Parathyroid adenoma (tissue), 2 donors: ENCODE results near the gene CAMK1D.
"Not testable (repeated sequence)": the region's sequence is repeated elsewhere in the genome, so short reads cannot be mapped to it uniquely, and the experiment has no call there.

ENCODE experiments used
- H2AFZ ChIP-seq: fragments of 300-600 bp; sonication (generic); one replicate; pipeline ENCODE4 v1.7.0; 2017; ENCODE audit warnings: antibody characterized with exemption, mild to moderate bottlenecking
- H3K27ac ChIP-seq: fragments of 300-600 bp; sonication (generic); one replicate; pipeline ENCODE4 v1.7.0; 2017
- H3K27me3 ChIP-seq: fragments of 300-600 bp; sonication (generic); one replicate; pipeline ENCODE4 v1.7.0; 2017; ENCODE audit warnings: low read length; ENCODE audit not compliant: control insufficient read depth, insufficient read depth
- H3K36me3 ChIP-seq: fragments of 300-600 bp; sonication (generic); one replicate; pipeline ENCODE4 v1.7.0; 2017; ENCODE audit warnings: low read length; ENCODE audit not compliant: control insufficient read depth, insufficient read depth
- H3K4me1 ChIP-seq: fragments of 300-600 bp; sonication (generic); one replicate; pipeline ENCODE4 v1.7.0; 2017; ENCODE audit warnings: control low read depth
- H3K4me2 ChIP-seq: fragments of 300-600 bp; sonication (generic); one replicate; pipeline ENCODE4 v1.7.0; 2017; ENCODE audit warnings: low read length
- H3K4me3 ChIP-seq: fragments of 300-600 bp; sonication (generic); one replicate; pipeline ENCODE4 v1.7.0; 2017; ENCODE audit warnings: low read depth, low read length
- H3K79me2 ChIP-seq: fragments of 300-600 bp; sonication (generic); one replicate; pipeline ENCODE4 v1.7.0; 2017; ENCODE audit warnings: control low read depth
- H3K9ac ChIP-seq: fragments of 300-600 bp; sonication (generic); one replicate; pipeline ENCODE4 v1.7.0; 2017; ENCODE audit warnings: mild to moderate bottlenecking
- H3K9me3 ChIP-seq: fragments of 300-600 bp; sonication (generic); one replicate; pipeline ENCODE4 v1.7.0; 2017; ENCODE audit warnings: low read length; ENCODE audit not compliant: control insufficient read depth
- TF ChIP-seq, protein P1 (sequence below): fragments of 300-600 bp; sonication (generic); IDR thresholded peaks from one replicate; pipeline ENCODE4 v1.7.0; 2017; ENCODE audit warnings: antibody characterized with exemption, mild to moderate bottlenecking
- donor health status: primary hyperparathyroidism.

CAMK1D gene

DNA sequence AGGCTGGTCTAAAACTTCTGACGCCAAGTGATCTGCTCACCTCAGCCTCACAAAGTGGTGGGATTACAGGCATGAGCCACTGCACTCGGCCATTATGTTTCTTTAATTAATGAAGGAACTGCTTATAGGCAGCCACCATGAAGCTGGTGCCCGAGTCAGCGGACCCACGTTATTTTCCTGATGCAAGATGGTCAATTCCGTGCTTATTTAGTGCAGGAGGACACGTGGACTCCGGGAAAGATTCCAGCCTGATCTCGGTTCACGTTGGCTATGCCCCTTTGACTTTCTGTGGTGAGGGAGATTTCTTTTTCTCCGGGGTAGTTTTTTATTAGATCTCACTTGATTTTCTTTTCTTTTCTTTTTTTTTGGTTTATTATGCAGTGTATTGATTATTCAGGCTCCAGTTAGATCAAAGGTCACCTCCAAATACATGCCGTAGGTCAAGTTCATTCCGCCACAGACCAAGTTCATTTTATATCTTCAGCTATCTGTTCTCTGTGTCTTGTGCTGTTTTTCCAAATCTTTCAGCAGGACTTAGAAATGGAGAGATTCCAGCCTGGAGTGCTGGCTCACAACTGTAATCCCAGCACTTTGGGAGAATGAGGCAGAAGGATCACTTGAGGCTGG is 8.3 kb downstream of the CAMK1D start:
- Histone ChIP-seq H3K4me3 (no peak overlapping the region), H3K36me3 (no peaks in the 10 kb centered on the region), H3K9me3 (no peaks in the 10 kb centered on the region), H2AFZ (no peak overlapping the region), H3K79me2 (no peaks in the 10 kb centered on the region), H3K27me3 (no peaks in the 10 kb centered on the region), H3K4me1 (no peaks in the 10 kb centered on the region), H3K27ac (no peak overlapping the region), H3K4me2 (no peak overlapping the region), H3K9ac (no peak overlapping the region)
- TF ChIP-seq, protein P1, sequence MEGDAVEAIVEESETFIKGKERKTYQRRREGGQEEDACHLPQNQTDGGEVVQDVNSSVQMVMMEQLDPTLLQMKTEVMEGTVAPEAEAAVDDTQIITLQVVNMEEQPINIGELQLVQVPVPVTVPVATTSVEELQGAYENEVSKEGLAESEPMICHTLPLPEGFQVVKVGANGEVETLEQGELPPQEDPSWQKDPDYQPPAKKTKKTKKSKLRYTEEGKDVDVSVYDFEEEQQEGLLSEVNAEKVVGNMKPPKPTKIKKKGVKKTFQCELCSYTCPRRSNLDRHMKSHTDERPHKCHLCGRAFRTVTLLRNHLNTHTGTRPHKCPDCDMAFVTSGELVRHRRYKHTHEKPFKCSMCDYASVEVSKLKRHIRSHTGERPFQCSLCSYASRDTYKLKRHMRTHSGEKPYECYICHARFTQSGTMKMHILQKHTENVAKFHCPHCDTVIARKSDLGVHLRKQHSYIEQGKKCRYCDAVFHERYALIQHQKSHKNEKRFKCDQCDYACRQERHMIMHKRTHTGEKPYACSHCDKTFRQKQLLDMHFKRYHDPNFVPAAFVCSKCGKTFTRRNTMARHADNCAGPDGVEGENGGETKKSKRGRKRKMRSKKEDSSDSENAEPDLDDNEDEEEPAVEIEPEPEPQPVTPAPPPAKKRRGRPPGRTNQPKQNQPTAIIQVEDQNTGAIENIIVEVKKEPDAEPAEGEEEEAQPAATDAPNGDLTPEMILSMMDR: no peak

DNA sequence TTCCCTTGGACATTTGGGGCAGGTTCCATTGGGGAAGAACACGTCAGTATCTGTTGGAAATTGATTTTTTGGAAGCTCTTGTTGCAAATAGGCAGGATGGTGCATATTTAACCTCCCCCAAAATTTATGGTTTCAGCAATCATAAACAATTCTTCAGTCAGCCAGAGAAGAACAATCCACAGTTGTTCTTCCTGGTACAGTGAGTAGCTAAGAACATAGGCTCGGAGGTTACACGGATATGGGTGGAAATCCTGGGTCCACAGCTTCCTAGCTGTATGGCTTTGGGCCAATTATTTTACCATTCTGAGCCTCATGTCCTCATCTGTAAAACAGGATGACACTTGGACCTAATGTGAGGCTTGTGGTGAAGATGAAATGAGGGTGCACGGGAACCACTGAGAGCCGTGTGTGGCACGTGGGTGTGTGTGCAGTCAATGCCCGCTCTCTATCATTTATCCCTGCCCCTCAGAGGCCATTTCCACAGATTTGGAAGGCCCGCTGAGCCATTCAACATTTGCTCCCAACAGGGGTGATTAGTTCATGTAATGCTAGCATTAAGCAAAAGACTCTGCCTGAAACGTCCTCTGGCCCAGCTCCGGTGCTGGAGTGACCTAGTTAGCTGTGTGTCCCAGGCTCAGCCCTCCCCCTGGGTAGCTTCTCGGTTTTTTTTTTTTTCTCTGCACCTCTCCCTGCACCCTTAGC is 9.7 kb downstream of the CAMK1D start:
- Histone ChIP-seq H3K27ac (no peak overlapping the region), H3K4me2 (no peak overlapping the region)

DNA sequence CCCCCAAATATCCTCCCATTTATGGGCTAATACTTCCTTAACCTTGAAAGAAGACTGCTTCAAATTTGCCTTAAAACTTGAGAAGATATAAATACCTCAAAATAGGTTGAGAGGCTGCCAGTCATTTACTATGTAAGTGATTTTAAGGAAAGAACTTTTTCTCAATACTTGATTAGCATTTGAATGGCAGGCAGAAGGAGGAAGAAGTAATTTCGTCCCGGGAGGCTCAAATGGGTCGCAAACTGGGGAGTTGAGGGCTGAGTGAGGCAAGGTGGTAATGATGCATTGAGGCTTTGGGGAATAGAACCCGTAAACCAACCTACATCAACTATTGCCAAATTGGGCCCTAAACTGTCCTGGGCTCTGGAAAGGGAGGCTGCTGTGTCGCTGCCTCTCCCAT is 11.1 kb downstream of the CAMK1D start:
- Histone ChIP-seq H3K36me3 (no peaks in the 10 kb centered on the region), H3K4me1 (no peaks in the 10 kb centered on the region), H2AFZ (no peak overlapping the region), H3K9ac (no peak overlapping the region), H3K4me2 (no peak overlapping the region), H3K27me3 (no peaks in the 10 kb centered on the region), H3K9me3 (no peaks in the 10 kb centered on the region), H3K4me3 (no peak overlapping the region), H3K79me2 (no peaks in the 10 kb centered on the region), H3K27ac (no peak overlapping the region)
- TF ChIP-seq, protein P1: no peak

More for the DNA sequence above, 9.7 kb downstream of the CAMK1D start:
- Histone ChIP-seq H3K4me3 (no peak overlapping the region), H3K79me2 (no peaks in the 10 kb centered on the region), H3K9ac (no peak overlapping the region), H3K36me3 (no peaks in the 10 kb centered on the region), H3K27me3 (no peaks in the 10 kb centered on the region), H3K4me1 (no peaks in the 10 kb centered on the region), H2AFZ (no peak overlapping the region), H3K9me3 (no peaks in the 10 kb centered on the region)
- TF ChIP-seq, protein P1: no peak

DNA sequence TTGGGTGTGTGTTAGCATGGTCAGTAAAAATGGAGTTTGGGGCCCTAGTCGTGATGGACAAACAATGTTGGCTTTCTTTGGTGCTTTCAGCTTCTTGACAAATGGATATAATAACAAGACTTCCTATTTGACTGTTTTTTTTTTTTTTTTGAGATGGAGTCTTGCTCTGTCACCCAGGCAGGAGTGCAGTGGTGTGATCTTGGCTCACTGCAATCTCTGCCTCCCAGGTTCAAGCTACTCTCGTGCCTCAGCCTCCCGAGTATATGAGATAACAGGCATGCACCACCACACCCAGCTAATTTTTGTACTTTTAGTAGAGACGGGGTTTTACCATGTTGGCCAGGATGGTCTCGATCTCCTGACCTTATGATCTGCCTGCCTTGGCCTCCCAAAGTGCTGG is 11.8 kb downstream of the CAMK1D start:
- H3K9ac ChIP-seq, H3K9me3 ChIP-seq, H3K4me2 ChIP-seq, H3K27me3 ChIP-seq, H3K36me3 ChIP-seq, H3K4me3 ChIP-seq, H3K4me1 ChIP-seq, H3K27ac ChIP-seq, H2AFZ ChIP-seq, H3K79me2 ChIP-seq: not testable (repeated sequence)

DNA sequence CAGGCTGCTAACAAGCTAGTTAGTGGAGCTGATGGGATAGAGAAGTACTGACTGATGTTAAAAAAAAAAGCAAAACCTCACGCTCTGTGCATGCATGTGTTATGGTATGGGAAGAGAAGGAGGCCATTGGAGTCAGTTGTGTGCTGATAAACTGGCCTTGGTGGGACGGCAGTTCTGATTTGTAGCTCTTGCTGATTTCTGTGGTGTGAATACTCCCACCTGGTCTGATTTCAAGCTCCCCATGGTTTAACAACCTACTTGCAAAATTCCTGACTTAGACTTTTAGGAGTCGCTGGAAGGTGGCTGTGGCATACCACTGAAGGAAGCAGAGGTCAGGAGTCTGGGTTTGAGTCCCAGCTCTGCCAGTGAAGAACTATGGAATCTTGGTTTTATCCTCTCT is 15.2 kb downstream of the CAMK1D start:
- Histone ChIP-seq H3K36me3 (no peaks in the 10 kb centered on the region), H2AFZ (no peak overlapping the region), H3K79me2 (no peaks in the 10 kb centered on the region), H3K4me3 (no peak overlapping the region), H3K4me1 (no peaks in the 10 kb centered on the region), H3K9me3 (no peaks in the 10 kb centered on the region), H3K27me3 (no peaks in the 10 kb centered on the region), H3K4me2 (no peak overlapping the region), H3K27ac (no peak overlapping the region), H3K9ac (no peak overlapping the region)
- TF ChIP-seq, protein P1: no peak
